GM18526 (cell line): ENCODE measurements around the gene GLB1L3.

Experiments used
- POLR2A ChIP-seq: IDR thresholded peaks from 3 replicates; pipeline ENCODE4 v1.6.1; 2011; ENCODE audit not compliant: insufficient read length; ENCODE audit errors: extremely low read depth

GLB1L3 gene

DNA sequence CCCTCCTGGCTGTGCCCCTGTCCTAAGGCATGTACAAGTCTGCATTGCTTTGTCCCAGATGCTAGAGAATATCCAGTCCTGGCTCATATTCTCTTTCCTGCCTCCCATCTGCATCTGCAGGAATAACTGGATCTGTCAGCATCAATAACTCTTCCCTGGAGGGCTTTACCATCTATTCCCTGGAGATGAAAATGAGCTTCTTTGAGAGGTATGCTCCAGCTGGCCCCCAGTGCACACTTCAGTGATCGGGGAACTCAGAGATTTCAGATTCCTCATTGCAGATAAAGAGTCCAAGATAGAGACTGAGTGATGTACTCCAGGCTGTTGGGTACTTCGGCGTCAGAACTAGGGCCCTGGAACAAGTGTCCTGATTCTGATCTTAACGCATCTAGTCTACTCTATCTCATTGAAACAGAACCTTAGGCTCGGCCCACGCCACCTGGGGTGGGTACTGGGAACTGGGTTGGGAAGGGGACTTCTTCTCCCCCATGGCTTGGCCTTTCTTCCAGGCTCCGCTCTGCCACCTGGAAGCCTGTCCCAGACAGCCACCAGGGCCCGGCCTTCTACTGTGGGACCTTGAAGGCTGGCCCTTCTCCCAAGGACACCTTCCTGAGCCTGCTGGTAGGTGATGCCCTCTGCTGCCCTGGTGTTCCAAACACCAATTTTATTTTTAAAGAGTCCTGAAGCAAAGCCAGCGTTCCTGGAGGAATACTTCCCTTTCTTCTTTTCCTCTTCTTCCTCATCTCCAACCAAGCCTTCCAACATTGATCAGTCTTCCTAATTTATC, 37.8 kb downstream of the GLB1L3 start:
- no peak for TF ChIP-seq POLR2A

- TF ChIP-seq POLR2A, result no peak
Observed at GRCh38 chr11:134317103-134317502, 40.9 kb downstream of the GLB1L3 start.

DNA sequence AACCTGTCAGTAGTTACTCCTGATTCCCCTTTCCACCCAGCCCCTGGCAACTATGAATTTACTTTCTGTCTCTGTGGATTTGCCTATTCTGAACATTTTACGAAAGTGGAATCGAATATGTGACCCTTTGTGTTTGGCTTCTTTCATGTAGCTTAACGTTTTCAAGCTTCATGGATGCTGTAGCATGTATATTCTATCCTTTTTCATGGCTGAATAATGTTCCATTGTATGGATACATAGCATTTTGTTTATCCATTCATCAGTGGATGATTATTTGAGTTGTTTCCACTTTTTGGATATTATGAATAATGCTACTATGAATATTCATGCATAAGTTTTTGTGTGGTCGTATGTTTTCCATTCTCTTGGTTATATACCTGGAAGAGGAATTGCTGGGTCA, 46.4 kb downstream of the GLB1L3 start:
- TF ChIP-seq POLR2A, result no peak

GRCh38 chr11:134328433-134328832, 52.3 kb downstream of the GLB1L3 start:
- no peak for TF ChIP-seq POLR2A

DNA sequence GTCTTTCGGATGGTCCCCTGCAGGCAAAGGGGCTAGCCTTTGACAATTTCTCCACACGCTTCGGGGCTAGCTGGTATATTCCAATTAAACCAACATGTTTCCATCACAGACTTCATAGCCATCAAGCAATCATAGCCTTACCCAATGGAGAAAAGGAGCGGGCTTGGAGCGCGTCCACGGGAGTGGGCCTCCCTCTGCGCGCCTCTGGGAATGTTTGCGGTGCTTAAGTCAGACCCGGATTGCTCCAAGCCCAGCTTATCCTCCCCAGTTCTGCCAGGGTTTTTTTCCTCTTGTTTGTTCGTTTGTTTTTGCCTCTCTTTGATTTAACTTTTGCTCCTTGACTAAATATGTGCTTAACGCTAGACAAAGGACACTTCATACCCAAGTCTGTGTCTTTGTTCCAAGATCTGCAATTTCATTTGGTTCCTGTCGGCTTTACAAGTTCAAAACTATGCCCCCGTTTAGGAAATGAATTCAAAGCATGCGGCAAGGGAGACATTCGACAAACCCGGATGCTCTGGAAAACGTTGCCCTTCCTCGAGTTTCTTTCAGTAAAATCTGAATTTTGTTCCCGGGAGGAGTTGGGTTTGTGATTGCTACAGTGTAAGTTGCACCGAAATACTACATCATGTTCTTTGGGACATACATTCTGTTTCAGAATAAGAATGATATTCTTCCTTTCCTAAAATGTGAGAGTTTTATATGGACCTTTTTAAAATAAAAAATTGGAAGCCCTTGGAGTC, 54.6 kb downstream of the GLB1L3 start:
- TF ChIP-seq POLR2A, result no peak

- no peak for TF ChIP-seq POLR2A
Observed at GRCh38 chr11:134331354-134332188, 55.4 kb downstream of the GLB1L3 start, which contains the start of gene GLB1L2. Gene GLB1L2, plus strand, starts transcription at chr11:134331988. Its CDS starts 74 bp downstream, at chr11:134332062.

DNA sequence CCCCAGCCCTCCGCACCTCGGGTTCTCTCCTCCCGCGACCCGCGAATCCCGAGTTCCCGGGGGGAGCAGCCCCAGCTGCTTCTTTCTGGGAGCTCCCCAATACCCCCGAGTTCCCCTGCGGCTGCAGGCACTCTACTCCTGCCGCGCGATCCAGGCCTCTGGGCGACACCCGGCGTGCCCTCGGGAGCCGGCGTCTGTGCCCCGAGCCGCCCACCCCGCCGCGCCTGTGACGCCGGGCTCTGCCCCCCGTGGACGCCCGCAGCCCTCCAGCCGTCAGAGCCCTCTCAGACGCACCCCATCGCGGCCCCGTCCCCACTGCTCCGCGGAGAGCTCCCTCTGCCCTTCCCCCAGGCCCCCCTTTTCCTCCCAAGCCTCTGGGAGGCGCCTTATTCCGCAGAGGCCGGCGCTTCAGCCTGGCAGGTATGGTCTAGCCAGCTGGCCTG, 56.0 kb downstream of the GLB1L3 start:
- TF ChIP-seq POLR2A, result no peak

GRCh38 chr11:134332782-134333181, 56.6 kb downstream of the GLB1L3 start:
- TF ChIP-seq POLR2A, result no peak

- no peak for TF ChIP-seq POLR2A
Observed at GRCh38 chr11:134333312-134333711, 57.1 kb downstream of the GLB1L3 start.

GRCh38 chr11:134333946-134334345, 57.8 kb downstream of the GLB1L3 start:
- no peak for TF ChIP-seq POLR2A

DNA sequence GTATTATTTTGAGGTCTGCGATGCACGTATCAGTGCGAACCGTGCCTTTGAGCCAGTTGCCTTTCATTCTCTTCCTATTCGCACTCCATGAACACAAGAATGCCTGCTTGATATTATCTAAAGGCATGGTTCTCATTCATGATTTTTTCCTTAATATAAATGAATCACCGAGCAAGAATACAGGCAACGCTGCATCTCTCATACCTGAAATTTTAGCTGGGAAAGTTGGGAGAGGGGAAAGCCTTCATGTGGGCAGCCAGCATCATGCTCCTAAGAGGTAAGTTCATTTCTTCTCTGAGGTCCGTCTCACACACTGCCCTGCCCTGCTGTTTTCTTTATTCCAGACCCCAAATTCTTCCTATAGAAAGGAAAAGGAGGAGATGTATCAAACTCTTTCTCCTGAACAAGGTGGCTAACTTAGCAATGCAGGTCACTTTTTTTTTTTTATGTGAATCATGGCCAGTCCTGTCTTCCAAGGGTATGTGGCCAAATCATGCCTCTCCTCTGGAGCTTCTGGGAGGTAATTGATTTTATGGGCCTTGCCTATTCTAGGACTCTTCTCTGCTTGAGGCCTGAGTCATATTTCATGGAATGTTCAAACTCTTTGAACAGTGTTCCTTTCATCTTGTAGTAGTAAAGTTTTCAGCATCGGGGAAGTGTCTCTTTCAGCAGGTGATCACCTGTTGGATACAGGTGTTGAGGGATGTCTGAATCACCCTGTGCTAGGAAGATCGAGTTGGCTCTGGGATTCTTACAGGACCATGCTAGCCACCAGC, 58.8 kb downstream of the GLB1L3 start:
- TF ChIP-seq POLR2A, result no peak

DNA sequence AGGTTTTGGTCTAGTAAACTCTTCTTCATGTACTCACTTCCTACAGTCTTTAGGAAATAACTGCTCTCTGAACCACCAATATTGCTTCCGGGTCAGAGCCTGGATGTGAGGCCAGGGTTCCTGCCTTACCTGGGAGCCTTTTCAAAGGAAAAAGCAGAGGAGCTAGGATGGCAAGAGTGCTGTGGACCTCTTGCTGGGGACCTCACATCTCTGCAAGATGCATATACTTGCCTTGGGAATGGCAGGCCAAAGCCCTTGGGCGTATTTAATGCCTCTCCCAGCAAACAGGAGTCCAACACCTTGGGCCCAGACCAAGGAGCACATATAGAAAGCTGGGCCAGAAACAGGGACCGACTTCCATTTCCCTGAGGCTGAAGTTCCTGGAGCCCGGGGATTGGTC, 60.9 kb downstream of the GLB1L3 start:
- TF ChIP-seq POLR2A, result no peak

DNA sequence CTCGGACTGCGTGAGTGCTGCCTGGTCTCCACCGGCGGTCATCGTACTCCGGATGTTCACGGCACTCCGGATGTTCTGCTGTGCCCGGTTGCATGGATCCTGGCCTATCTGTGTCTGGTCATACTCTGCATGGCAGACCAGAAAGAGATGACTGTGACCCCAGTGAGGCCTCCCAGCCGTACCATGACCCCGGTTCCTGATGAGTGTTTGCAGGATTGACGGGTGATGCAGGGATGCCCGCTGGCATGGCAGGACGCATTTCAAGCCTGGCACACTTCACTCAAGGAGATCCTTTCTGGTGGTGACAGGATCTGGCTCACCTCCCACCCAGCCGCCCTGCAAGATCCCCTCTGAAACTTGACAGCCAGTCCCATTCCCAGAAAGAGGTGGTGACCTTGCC, 61.9 kb downstream of the GLB1L3 start:
- TF ChIP-seq POLR2A, result no peak

GRCh38 chr11:134338654-134339053, 62.5 kb downstream of the GLB1L3 start:
- no peak for TF ChIP-seq POLR2A

DNA sequence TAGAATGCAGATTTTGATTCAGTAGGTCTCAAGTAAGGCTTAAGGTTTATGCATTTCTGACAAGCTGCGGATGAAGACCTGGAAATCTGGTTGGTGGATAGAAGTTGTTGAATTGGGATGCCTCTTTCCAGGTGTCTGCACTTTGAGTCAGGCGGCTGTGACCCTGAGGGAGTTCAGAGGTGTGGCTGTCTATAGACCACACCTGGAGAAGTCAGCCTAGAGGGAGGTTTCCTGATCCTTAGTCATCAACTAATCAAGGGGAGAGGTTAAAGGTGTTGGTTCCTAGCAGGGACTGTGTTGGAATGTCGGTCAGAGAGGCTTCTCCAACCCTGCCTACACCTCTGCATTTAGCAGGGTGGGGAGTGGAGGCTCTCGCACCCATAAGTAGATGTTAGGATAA, 63.6 kb downstream of the GLB1L3 start:
- no peak for TF ChIP-seq POLR2A

DNA sequence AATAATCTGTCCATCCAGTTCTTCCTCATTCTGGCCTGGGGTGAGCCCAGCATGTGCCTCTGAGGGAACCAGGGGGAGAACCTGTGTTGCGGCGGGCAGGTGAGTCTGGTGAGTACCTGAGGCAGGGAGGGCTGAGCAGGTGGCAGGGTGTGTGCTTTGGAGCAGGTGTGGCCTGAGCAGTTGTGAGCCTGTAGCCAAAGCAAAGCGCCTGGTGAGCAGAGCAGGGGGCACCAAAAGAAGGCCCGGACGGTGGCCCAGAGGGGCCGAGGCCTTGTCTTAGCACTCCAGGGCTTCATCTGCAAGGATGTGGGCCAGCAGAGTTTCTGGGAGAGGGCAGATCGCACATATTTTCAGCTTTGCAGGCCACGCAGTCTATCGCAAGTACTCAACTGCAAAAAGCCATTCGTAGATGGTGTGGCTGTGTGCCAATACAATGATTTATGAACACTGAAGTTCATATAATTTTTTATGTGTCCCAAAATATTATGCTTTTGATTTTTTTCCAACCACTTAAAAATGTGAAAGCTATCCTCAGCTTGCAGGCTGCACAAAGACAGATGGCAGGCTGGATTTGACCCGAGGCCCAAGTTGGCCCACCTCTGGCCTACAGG, 64.3 kb downstream of the GLB1L3 start:
- TF ChIP-seq POLR2A, result no peak
